GM18505 (cell line): ENCODE results near the gene KLF13.
A peak's percentile ranks its signal among the peaks of the same experiment; 100 is the strongest.

Source experiments
- ATAC-seq: cut with Tn5 transposase; IDR thresholded peaks from one replicate; pipeline ENCODE4 v1.9.1; 2021; ENCODE audit not compliant: unreplicated experiment
- POLR2A ChIP-seq: IDR thresholded peaks from 4 replicates; pipeline ENCODE4 v1.6.1; 2011; ENCODE audit warnings: borderline replicate concordance; ENCODE audit not compliant: insufficient read depth, insufficient read length; ENCODE audit errors: extremely low read depth

KLF13 gene

DNA sequence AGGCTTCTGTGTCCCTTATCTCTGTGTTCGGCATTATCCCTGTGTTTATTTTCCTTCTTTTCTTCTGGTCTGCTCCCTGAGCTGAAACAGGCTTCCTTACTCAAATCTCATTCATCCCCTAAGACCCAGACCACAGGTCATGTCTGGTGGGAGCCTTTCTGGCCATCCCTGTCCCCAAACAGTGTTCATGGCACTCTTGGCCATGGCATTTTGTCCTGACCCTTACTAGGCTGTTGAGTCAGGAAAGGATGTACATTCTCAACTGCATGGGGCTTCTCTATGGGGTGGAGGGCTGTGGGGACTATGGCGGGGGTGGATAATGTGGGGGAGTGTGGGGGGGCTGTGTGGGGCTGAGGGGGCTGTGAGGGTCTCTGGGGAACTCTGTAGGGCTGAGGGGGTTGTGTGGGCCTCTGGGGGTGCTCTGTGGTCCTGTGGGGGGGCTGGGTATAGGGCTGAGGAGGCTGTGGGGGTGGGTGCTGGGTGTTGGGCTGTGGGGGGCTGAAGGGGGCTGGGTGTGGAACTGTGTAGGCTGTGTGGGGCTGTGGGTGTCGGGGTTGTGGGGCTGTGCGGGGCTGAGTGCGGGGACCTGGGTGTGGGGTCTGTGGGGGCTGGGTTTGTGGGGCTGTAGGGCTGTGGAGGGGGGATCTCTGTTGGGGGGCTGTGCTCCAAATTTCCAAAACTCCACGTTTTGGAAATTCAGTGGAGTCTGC, 64.3 kb downstream of the KLF13 start:
- no peak for TF ChIP-seq POLR2A
- ATAC-seq: no peak

DNA sequence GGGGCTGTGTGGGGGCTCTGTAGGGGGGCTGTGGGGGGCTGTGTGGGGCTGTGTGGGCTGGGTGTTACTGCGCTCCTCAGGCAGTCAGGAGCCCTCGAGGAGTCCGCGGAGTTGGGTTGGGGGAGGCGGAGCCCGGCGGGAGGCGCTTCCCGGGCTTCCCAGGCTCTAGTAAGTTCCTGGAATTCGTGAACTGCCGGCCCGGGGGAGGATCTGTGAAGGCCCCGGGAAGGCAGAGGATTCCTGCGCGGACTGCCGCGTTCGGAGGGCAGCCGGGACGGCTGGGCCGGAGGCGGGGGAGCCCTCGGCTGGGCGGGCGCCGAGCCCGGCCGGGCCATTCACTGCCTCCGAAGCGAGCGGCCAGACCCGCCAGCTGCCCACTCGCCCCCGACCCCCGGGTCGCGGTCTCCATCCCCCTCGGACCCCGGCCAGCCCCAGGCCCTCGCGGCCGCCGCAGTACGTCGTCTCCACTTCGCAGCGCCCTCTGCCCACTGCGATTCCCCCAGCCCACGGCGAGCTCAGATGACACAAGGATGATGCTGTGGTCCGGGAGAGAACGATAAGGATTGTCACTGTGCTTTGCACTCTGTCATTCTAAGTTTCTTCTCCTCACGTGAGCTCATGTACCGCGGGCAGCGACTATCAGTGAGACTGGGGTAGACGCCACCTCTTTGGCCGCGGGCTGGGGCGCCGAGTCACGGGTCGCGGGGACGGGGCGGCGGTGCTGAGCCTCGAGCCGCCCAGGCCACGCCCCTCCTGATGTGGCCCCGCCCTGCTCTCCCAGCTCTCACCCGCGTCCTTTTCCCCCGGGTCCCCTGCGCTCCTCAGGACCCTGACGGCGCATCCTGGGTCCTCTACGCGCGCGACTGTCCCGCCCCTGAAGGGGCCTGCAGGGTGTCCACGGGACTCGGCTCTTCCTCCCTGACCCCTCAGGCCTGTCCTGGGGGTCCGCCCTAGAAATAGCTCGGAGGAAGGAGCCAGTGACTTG, 65.3 kb downstream of the KLF13 start:
- TF ChIP-seq POLR2A: peak; percentile 23
- peak; percentile 82 for ATAC-seq

DNA sequence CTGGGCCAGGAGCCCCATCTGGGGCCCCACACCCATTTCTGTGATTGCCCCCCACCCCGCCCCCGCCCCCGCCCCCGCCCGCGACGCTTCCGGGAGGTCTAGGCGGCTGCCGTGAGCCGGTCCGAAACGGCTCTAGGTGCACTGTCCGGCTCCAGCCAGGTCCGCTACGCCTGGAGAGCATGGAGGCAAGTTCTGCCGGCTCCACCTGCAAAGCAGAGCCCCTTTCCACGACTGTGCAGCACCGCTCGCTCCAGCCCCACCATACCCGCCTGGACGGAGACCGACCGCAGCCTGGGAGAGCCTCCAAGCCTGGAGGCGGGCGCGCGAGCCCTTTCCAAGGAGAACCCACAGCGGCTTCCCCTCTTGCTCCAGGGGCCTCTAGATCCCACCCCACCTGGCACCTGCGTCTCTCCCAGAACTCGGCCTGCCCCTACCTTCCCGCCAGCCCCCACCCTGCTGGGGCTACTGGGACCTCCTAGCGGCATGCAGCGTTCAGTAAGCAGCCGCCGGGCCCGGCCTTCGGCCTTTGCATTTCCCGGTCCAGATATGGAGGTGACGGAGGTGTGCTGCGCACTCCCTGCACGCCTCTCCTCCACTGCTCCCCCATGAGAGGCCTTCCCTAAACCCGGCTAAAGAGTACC, 66.2 kb downstream of the KLF13 start:
- peak; percentile 19 for ATAC-seq
- TF ChIP-seq POLR2A: no peak

DNA sequence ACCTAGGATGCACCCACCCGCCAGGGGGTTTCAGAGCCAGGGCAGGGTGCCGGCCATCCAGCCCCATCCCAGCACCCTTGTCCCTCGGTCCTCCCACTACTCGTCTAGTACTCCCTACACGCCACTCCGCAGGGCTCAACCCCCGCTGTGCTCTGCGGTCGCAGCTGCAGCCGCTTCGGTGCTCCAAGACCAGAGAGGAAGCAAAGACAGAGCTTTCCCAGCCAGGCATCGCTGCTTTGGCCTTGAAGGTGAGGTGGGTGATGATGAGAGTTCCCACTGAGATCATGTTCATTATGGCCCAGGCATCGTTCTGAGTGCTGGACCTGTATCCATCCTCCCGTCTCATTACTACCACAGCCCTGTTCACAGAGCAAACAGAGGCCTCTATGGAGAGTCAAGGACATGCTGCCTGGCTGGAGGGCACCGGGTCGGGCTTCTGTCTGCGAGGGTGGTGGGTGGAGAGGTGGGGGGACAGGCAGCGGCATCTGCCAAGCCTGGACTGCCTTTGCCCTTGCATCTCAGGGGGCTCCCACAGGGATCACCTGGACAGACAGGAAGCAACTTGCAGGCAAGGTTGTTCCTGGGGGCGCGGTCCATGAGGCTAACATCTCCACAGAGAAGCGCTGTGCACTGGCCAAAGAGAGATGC, 66.9 kb downstream of the KLF13 start:
- ATAC-seq: no peak
- TF ChIP-seq POLR2A: no peak

DNA sequence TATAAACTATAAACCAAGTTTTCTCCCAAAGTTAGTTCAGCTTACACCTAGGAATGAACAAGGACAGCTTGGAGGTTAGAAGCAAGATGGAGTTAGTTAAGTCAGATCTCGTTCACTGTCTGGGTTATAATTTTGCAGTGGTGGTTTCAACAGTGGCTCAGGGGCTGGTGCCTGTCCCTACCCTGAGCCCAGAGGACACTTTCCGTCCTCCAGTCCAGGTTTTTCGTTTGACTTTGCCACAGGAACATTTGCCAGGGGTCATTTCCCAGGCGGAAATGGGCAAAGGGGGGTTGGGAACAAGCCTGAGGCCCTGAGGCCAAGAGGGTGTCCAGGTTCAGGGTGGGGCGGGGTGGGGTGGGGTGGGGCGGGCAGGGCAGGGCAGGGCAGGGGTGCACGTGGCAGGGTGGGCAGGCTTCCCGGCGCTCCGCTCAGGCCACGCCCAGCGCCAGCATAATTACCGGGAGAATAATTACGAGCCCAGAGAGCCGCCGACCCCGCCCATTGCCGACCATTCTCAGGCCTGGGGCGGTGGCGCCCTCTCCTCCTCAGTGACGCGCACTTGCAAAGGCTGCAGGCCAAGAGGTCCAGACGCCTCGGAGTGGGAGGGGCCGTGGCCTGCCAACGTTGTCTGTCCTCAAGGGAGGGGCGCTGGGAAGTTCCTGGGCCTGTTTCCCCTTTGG, 70.4 kb downstream of the KLF13 start:
- ATAC-seq: no peak
- TF ChIP-seq POLR2A: no peak

DNA sequence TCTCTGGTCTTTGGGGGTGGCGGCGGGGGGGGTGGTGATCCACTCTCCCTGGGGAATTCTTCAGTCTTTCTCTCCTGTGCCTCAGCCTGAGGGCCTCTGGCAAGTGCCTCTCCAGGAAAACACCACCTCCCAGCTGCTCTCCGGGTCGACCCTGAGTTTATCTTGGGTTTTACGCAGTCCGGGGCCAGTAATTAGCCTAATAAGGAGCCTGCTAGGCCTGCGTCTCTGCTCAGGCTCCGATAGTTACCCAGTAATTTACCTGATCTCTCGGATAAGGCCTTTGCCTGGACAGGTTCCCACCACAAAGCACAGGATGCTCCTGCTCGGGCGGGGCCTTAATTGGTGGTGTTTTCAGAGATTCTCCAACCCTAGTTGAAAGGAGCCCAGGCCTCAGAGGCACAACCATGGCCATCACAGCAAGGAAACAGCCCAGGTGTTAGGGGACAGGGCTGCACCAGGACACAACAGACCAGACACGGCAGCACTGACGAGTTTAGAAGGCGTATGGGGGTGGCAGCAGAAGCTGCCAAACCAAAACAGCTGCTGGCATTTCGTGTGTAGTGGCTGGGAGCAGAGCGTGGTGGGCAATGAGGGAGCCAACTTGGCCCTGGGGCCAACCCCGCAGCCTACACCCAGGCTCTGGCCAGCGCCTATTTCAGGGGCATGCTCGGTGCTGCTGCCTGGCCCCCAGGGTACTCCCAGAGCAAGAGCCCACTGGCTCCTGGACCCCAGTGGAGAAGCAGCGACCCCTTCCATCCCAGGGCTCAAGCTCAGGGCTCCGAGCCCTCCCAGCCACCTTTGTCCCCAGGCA, 71.4 kb downstream of the KLF13 start:
- ATAC-seq: no peak

DNA sequence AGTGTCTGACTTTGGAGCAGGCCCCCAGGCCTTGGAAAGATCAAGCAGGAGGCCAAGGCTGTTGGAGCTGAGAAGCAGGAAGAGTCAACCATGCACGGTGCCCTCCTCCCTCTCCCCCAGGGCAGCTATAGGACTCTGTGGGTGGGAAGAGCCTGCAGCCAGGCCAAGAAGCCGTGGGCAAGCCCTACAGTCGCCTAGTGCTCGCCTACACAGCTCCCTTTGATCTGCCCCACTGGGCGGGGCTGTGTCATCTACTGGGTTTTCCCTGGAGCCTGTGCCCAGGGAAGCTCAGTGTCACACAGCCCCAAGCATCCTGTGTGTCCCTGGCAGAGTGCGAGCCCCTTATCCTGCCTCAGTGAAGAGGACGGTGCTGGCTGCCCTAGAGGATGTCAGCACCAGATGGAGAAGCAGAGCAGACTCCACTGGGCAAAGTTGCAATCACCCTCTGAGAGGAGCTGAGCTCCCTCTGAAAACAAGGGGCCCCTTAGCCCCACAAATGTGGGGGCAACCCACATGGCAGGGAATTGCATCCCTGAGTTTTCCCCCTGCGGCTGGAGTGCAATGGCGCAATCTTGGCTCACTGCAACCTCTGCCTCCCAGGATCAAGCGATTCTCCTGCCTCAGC, 72.2 kb downstream of the KLF13 start:
- no peak for TF ChIP-seq POLR2A
- ATAC-seq: no peak

More for the DNA sequence above, 71.4 kb downstream of the KLF13 start:
- TF ChIP-seq POLR2A: no peak

DNA sequence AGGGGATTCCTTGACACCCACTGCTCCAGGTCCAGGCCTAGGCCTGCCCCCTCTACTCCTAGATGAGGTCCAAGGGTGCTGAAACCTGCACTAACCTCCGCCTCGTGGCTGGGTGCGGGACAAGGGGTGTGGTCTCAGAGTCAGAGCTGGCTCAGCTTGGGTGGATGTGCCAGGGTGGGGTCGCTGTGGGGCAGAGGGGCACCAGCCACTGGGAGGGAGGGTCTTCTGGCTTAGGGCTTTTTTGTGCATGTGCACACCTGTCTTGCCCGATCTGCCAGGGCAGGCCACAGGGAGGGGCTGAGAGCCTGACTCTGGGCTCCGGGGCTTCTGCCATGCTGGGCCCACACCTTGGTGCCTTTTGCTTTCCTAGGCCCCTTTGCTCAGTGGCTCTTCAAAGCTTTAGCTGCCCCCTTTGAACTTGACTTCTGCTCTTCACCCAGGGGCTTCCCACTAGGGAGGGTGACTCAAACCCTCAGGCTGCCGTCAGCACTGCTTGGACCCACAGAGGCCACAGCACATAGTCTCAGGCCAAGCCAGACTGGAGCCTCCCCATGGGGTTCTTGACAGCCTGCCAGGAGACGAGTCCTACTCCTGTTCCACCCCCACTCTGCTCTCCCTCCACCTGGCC, 73.0 kb downstream of the KLF13 start:
- ATAC-seq: no peak
- TF ChIP-seq POLR2A: no peak

DNA sequence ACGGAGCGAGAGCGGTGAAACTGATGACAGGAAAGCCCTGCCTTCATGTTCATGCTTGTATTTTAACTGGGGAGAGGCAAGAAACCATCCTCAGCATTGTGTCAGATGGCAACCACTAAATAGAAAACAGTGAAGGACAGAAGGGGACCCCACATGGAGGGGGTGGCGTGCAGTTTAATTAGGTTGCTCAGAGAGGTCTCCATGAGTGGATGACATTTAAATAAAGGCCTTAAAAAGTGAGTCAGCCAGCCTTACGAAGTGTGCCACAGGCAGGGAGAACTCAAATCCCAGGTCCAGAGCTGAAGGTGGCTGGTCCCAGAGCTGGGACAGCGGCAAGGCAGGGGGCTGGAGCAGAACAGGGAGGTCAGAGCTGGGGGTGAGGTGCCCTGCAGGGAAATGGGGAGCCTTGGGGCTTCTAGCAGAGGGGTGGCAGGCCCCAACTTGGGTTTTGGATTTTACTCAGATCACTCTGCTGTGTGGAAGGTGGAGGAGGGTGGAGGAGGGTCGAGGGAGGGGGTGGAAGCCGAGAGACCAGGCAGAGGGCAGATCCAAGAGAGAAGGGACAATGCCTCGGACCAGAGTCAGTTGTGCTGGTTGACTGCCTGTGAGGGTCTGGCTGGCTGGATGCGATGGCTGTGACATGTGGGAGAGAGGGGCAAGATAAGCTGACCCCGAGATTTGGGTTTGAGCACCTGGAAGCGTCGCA, 73.7 kb downstream of the KLF13 start:
- ATAC-seq: no peak
- no peak for TF ChIP-seq POLR2A

DNA sequence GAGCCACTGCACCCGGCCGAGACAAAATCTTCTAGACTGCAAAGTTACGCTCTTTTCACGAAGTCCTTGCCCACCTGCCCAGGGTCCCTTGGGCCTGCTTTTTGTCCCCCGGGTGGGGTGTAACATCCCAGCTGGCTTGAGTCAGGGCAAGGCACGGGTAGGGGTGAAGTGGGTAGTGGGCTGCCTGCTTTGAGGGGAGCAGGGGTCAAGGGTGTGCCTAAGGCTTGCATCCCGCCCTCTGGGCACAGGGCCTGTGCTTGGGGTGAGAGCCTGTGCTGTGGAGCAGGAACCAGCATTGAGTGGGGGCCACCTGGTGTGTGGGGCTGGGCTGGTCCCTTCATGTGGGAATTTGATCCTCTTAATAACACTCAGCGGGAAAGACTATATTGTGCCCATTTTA, 74.6 kb downstream of the KLF13 start:
- no peak for TF ChIP-seq POLR2A
- no peak for ATAC-seq
